ENCODE data around the gene NELL1.

NELL1 gene

GRCh38 chr11:20715464-20715863 lies 46.1 kb downstream of the NELL1 start:
- TF ChIP-seq CTCF (conservative IDR thresholded peaks at IDR 0.05; ENCODE audit: control insufficient read depth, insufficient read depth, low read depth, low read length), result no peak
- DNase-seq (ENCODE audit: low read depth), result no peak

GRCh38 chr11:20715931-20716330 lies 46.5 kb downstream of the NELL1 start:
- no peak for TF ChIP-seq CTCF (conservative IDR thresholded peaks at IDR 0.05; ENCODE audit: control insufficient read depth, insufficient read depth, low read depth, low read length)
- no peak for DNase-seq (ENCODE audit: low read depth)
- H3K4me3 ChIP-seq (ENCODE audit: control insufficient read depth, low read depth, low read length), result no peak overlapping the region

More at GRCh38 chr11:20715464-20715863, 46.1 kb downstream of the NELL1 start:
- H3K4me3 ChIP-seq (ENCODE audit: control insufficient read depth, low read depth, low read length), result no peak overlapping the region

GRCh38 chr11:20719821-20720220 lies 50.4 kb downstream of the NELL1 start:
- TF ChIP-seq CTCF (conservative IDR thresholded peaks at IDR 0.05; ENCODE audit: control insufficient read depth, insufficient read depth, low read depth, low read length), result no peak
- no peak overlapping the region for H3K4me3 ChIP-seq (ENCODE audit: control insufficient read depth, low read depth, low read length)
- no peak for DNase-seq (ENCODE audit: low read depth)

- TF ChIP-seq CTCF (conservative IDR thresholded peaks at IDR 0.05; ENCODE audit: control insufficient read depth, insufficient read depth, low read depth, low read length), result no peak
- no peak overlapping the region for H3K4me3 ChIP-seq (ENCODE audit: control insufficient read depth, low read depth, low read length)
- DNase-seq (ENCODE audit: low read depth), result no peak
Measured at GRCh38 chr11:20723366-20723765, 54.0 kb downstream of the NELL1 start.

- no peak for TF ChIP-seq CTCF (conservative IDR thresholded peaks at IDR 0.05; ENCODE audit: control insufficient read depth, insufficient read depth, low read depth, low read length)
- DNase-seq (ENCODE audit: low read depth), result no peak
- no peak overlapping the region for H3K4me3 ChIP-seq (ENCODE audit: control insufficient read depth, low read depth, low read length)
Measured at GRCh38 chr11:20729597-20730105, 60.3 kb downstream of the NELL1 start.

- TF ChIP-seq CTCF (conservative IDR thresholded peaks at IDR 0.05; ENCODE audit: control insufficient read depth, insufficient read depth, low read depth, low read length), result no peak
- no peak for DNase-seq (ENCODE audit: low read depth)
- H3K4me3 ChIP-seq (ENCODE audit: control insufficient read depth, low read depth, low read length), result no peak overlapping the region
Measured at GRCh38 chr11:20731676-20732215, 62.4 kb downstream of the NELL1 start.

GRCh38 chr11:20739107-20739506 lies 69.7 kb downstream of the NELL1 start:
- no peak for DNase-seq (ENCODE audit: low read depth)
- H3K4me3 ChIP-seq (ENCODE audit: control insufficient read depth, low read depth, low read length), result no peak overlapping the region
- TF ChIP-seq CTCF (conservative IDR thresholded peaks at IDR 0.05; ENCODE audit: control insufficient read depth, insufficient read depth, low read depth, low read length), result no peak
